Activated CD8-positive, alpha-beta memory T cell treated with anti-CD3 and anti-CD28 coated beads for 36 hours (primary cell): Measurements from ENCODE around the gene DHX34. TPM values are rescaled to one million over a fixed set of nuclear protein-coding genes. Genes with fewer than 3 reads are reported as not detected.
"Not testable (repeated sequence)": the region's sequence is repeated elsewhere in the genome, so short reads cannot be mapped to it uniquely, and the experiment has no call there.

Source experiments
- CTCF ChIA-PET: fragments of 350-600 bp; sonication (Branson Sonifier 250); formaldehyde crosslinking; loops from one replicate; lab custom pipeline; 2021; ENCODE audit warnings: antibody characterized with exemption; lab: Charles Lee
- POLR2A ChIA-PET: fragments of 350-600 bp; sonication (Branson Sonifier 250); formaldehyde crosslinking; loops from one replicate; lab custom pipeline; 2021; ENCODE audit warnings: antibody characterized with exemption; lab: Charles Lee
- total RNA-seq, 2 experiments: library from RNA; stranded (reverse); gene quantifications; one replicate each; pipeline ENCODE4 v1.2.3, GENCODE V29; 2021

DHX34 gene
- total RNA-seq, 2 experiments from 2014 or later: 22.3 to 23.3 TPM

GRCh38 chr19:47380559-47380958, 31.4 kb downstream of the DHX34 start:
- POLR2A ChIA-PET: no interaction called here

GRCh38 chr19:47381121-47381520, 32.0 kb downstream of the DHX34 start:
- ChIA-PET CTCF (interaction anchor here (2.4 kb wide), 1 partner anchor 32 kb away, joined by 7 read pairs; the partner anchor contains the start of gene DHX34), POLR2A (no interaction called here)

More at GRCh38 chr19:47380559-47380958, 31.4 kb downstream of the DHX34 start:
- CTCF ChIA-PET: no interaction called here

- ChIA-PET CTCF (interaction anchor here (2.4 kb wide), 1 partner anchor 33 kb away, joined by 7 read pairs; the partner anchor contains the start of gene DHX34), POLR2A (no interaction called here)
Measured at GRCh38 chr19:47381653-47382279, 32.7 kb downstream of the DHX34 start.

- POLR2A ChIA-PET: not testable (repeated sequence)
- CTCF ChIA-PET: interaction anchor here (0.7 to 2.4 kb wide), 2 partner anchors 35 to 1042 kb away, joined by 7 read pairs; partner anchors contain the start of gene DHX34
Measured at GRCh38 chr19:47383890-47384289, 34.8 kb downstream of the DHX34 start.

GRCh38 chr19:47384533-47384932, 35.4 kb downstream of the DHX34 start:
- POLR2A ChIA-PET: not testable (repeated sequence)
- CTCF ChIA-PET: interaction anchor here (0.7 kb wide), 1 partner anchor 1041 kb away, joined by 7 read pairs; no protein-coding TSS in a partner anchor

GRCh38 chr19:47386582-47386981, 37.5 kb downstream of the DHX34 start:
- CTCF ChIA-PET: interaction anchor here (0.6 to 0.9 kb wide), 2 partner anchors 84 to 432 kb away, joined by 3 to 4 read pairs; no protein-coding TSS in a partner anchor
- POLR2A ChIA-PET: not testable (repeated sequence)

GRCh38 chr19:47387623-47388022, 38.5 kb downstream of the DHX34 start:
- CTCF ChIA-PET, POLR2A ChIA-PET: not testable (repeated sequence)

- ChIA-PET CTCF (interaction anchor here (1.4 kb wide), 1 partner anchor 48 kb away, joined by 3 read pairs; no protein-coding TSS in a partner anchor), POLR2A (interaction anchor here (0.7 kb wide), 1 partner anchor 115 kb away, joined by 3 read pairs; no protein-coding TSS in a partner anchor)
Measured at GRCh38 chr19:47388721-47389120, 39.6 kb downstream of the DHX34 start.

GRCh38 chr19:47389150-47389556, 40.0 kb downstream of the DHX34 start:
- POLR2A ChIA-PET: interaction anchor here (0.7 kb wide), 1 partner anchor 116 kb away, joined by 3 read pairs; no protein-coding TSS in a partner anchor

GRCh38 chr19:47390533-47391488, 41.7 kb downstream of the DHX34 start:
- POLR2A ChIA-PET: no interaction called here
- CTCF ChIA-PET: interaction anchor here (0.6 to 3.7 kb wide), 16 partner anchors 13 to 241 kb away, joined by 3 to 15 read pairs (median 5); partner anchors contain the start of gene DHX34

More at GRCh38 chr19:47389150-47389556, 40.0 kb downstream of the DHX34 start:
- CTCF ChIA-PET: interaction anchor here (1.4 to 3.7 kb wide), 2 partner anchors 47 to 90 kb away, joined by 3 to 12 read pairs; no protein-coding TSS in a partner anchor

- ChIA-PET CTCF (interaction anchor here (0.5 to 3.7 kb wide), 21 partner anchors 10 to 346 kb away, joined by 3 to 15 read pairs (median 4); partner anchors contain the start of gene DHX34), POLR2A (no interaction called here)
Measured at GRCh38 chr19:47391510-47392223, 42.6 kb downstream of the DHX34 start.

GRCh38 chr19:47398707-47399597, 49.8 kb downstream of the DHX34 start:
- CTCF ChIA-PET: interaction anchor here (0.6 kb wide), 1 partner anchor 59 kb away, joined by 4 read pairs; no protein-coding TSS in a partner anchor
- POLR2A ChIA-PET: interaction anchor here (0.6 kb wide), 1 partner anchor 1206 kb away, joined by 4 read pairs; no protein-coding TSS in a partner anchor

GRCh38 chr19:47402504-47402903, 53.4 kb downstream of the DHX34 start:
- ChIA-PET CTCF (interaction anchor here (0.5 to 0.6 kb wide), 2 partner anchors 26 to 1220 kb away, joined by 3 read pairs; no protein-coding TSS in a partner anchor), POLR2A (no interaction called here)

- ChIA-PET CTCF (interaction anchor here (1.0 kb wide), 1 partner anchor 13 kb away, joined by 3 read pairs; no protein-coding TSS in a partner anchor), POLR2A (no interaction called here)
Measured at GRCh38 chr19:47404334-47405196, 55.5 kb downstream of the DHX34 start.

GRCh38 chr19:47405197-47405550, 56.1 kb downstream of the DHX34 start:
- ChIA-PET CTCF (interaction anchor here (0.7 kb wide), 1 partner anchor 12 kb away, joined by 3 read pairs; no protein-coding TSS in a partner anchor), POLR2A (no interaction called here)

- CTCF ChIA-PET: interaction anchor here (0.7 kb wide), 1 partner anchor 11 kb away, joined by 3 read pairs; no protein-coding TSS in a partner anchor
- POLR2A ChIA-PET: no interaction called here
Measured at GRCh38 chr19:47405854-47406417, 56.8 kb downstream of the DHX34 start.
